Fibroblast of lung (primary cell): ENCODE results near the gene LIMCH1. TPM values are rescaled to one million over a fixed set of nuclear protein-coding genes. Genes with fewer than 3 reads are reported as not detected.

Experiments used
- DNase-seq, 2 donors: peaks; one replicate each; pipeline versions ENCODE4 v3.0.0 to v3.0.0-alpha.2; 2010; ENCODE audit warnings: low read depth in 2 of 2
- H2AFZ ChIP-seq: 2 replicates; pipeline ENCODE4 v1.5.1; 2012; ENCODE audit warnings: low read length, control low read depth, inconsistent platforms
- H3K27ac ChIP-seq: 2 replicates; pipeline ENCODE4 v1.5.1; 2011; ENCODE audit warnings: low read length, control low read depth; ENCODE audit not compliant: insufficient read depth
- H3K27me3 ChIP-seq: 2 replicates; pipeline ENCODE4 v1.5.1; 2011; ENCODE audit warnings: mild to moderate bottlenecking, low read length; ENCODE audit not compliant: control insufficient read depth, insufficient read depth
- H3K36me3 ChIP-seq: 2 replicates; pipeline ENCODE4 v1.5.1; 2011; ENCODE audit warnings: low read length; ENCODE audit not compliant: control insufficient read depth, insufficient read depth
- H3K4me1 ChIP-seq: 2 replicates; pipeline ENCODE4 v1.5.1; 2011; ENCODE audit warnings: low read length; ENCODE audit not compliant: control insufficient read depth, insufficient read depth; ENCODE audit errors: extremely low read depth
- H3K4me2 ChIP-seq: 2 replicates; pipeline ENCODE4 v1.5.1; 2011; ENCODE audit warnings: low read length, control low read depth; ENCODE audit not compliant: insufficient read depth; ENCODE audit errors: extremely low read depth
- H3K4me3 ChIP-seq, 4 experiments: fragments of 200-600 bp in 1 of 4; sonication (generic) in 1 of 4; replicated peaks in 1 of 4; 2 replicates each; pipeline ENCODE4 v1.5.1; 2011 to 2016; ENCODE audit warnings: low read length in 4 of 4, low read depth in 3 of 4, mild to moderate bottlenecking in 3 of 4, control low read depth in 2 of 4, inconsistent platforms in 1 of 4, mixed read lengths in 1 of 4; ENCODE audit not compliant: insufficient read depth in 1 of 4; ENCODE audit errors: control extremely low read depth in 1 of 4
- H3K79me2 ChIP-seq: 2 replicates; pipeline ENCODE4 v1.5.1; 2012; ENCODE audit warnings: mild to moderate bottlenecking, low read length, inconsistent platforms; ENCODE audit not compliant: control insufficient read depth, insufficient read depth
- H3K9ac ChIP-seq: 2 replicates; pipeline ENCODE4 v1.5.1; 2011; ENCODE audit warnings: mild to moderate bottlenecking, low read length, control low read depth; ENCODE audit not compliant: insufficient read depth
- H3K9me3 ChIP-seq: 2 replicates; pipeline ENCODE4 v1.5.1; 2012; ENCODE audit warnings: low read depth, low read length; ENCODE audit not compliant: control insufficient read depth, insufficient read depth
- H4K20me1 ChIP-seq: 2 replicates; pipeline ENCODE4 v1.5.1; 2011; ENCODE audit warnings: low read length; ENCODE audit not compliant: control insufficient read depth, insufficient read depth; ENCODE audit errors: extremely low read depth
- CTCF ChIP-seq, 2 donors: IDR thresholded peaks in 1 of 2; conservative IDR thresholded peaks in 1 of 2; 1 replicate in 1 of 2; 2 replicates in 1 of 2; pipeline ENCODE4 v1.5.1; 2011 to 2012; ENCODE audit warnings: low read length in 2 of 2, control low read depth in 1 of 2, inconsistent platforms in 1 of 2, low read depth in 1 of 2, mild to moderate bottlenecking in 1 of 2
- EZH2 ChIP-seq: IDR thresholded peaks from 2 replicates; pipeline ENCODE4 v1.5.1; 2012; ENCODE audit warnings: low read length, control low read depth, mild to moderate bottlenecking; ENCODE audit errors: missing control alignments
- polyA plus RNA-seq, 2 donors: library from polyadenylated mRNA; depleted of rRNA in 1 of 2; stranded (reverse) in 1 of 2; unstranded in 1 of 2; fragments of >200 nt; gene quantifications; 2 replicates each; pipeline ENCODE4 v1.2.1, GENCODE V29; 2011 to 2012; ENCODE audit warnings: missing spikeins in 1 of 2
- total RNA-seq: library from RNA; depleted of rRNA; stranded (reverse); fragments of >200 nt; gene quantifications from 2 replicates; pipeline ENCODE4 v1.2.1, GENCODE V29; 2014

Gene LIMCH1
- total and polyA plus RNA-seq, 2 donors (not counting 1 experiment from before 2014, with no cell fraction given): 2.8 to 4.6 TPM

GRCh38 chr4:41579043-41579442, 41.1 kb downstream of the LIMCH1 start:
- TF ChIP-seq CTCF (conservative IDR thresholded peaks at IDR 0.05 in 1 of 2, IDR thresholded peaks at IDR 0.05 in 1 of 2; ENCODE audit: low read depth in 1 of 2, low read length in 2 of 2) (no peak), EZH2 (no peak)
- DNase-seq: no peak
- no peaks in the 10 kb centered on the region for H3K9me3 ChIP-seq
- no peaks in the 10 kb centered on the region for H3K4me1 ChIP-seq
- no peak overlapping the region for H3K4me3 ChIP-seq
- no peak overlapping the region for H3K27ac ChIP-seq
- no peaks in the 10 kb centered on the region for H3K36me3 ChIP-seq
- no peak overlapping the region for H3K9ac ChIP-seq
- H3K4me2 ChIP-seq: no peak overlapping the region
- no peak overlapping the region for H2AFZ ChIP-seq
- H3K79me2 ChIP-seq: no peaks in the 10 kb centered on the region
- no peaks in the 10 kb centered on the region for H4K20me1 ChIP-seq
- no peaks in the 10 kb centered on the region for H3K27me3 ChIP-seq

DNA sequence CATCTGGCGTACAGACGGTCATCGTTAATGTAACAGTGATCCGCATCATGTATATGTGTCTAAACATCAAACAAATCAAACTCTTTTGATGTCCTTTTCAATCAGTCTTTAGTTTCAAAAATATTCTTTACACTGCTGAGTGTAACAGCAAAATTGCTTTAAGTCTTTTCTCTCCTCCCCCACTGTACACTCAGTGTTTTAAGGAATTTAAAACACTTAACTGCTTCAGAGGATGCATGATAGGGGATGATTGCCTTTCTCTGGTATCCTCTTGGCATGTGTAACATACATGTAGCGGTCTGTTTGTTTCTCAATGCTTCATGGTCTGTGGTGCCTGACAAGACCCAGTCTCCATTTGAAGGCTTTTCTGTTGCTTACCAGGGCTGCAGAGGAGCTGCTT, 41.6 kb downstream of the LIMCH1 start:
- H3K4me3 ChIP-seq: no peak overlapping the region
- no peaks in the 10 kb centered on the region for H4K20me1 ChIP-seq
- H3K79me2 ChIP-seq: no peaks in the 10 kb centered on the region
- no peak for DNase-seq
- TF ChIP-seq EZH2: no peak
- TF ChIP-seq CTCF (conservative IDR thresholded peaks at IDR 0.05 in 1 of 2, IDR thresholded peaks at IDR 0.05 in 1 of 2; ENCODE audit: low read depth in 1 of 2, low read length in 2 of 2): no peak
- H3K9me3 ChIP-seq: no peaks in the 10 kb centered on the region
- no peak overlapping the region for H2AFZ ChIP-seq
- H3K4me2 ChIP-seq: no peak overlapping the region
- no peaks in the 10 kb centered on the region for H3K4me1 ChIP-seq
- no peaks in the 10 kb centered on the region for H3K36me3 ChIP-seq
- no peak overlapping the region for H3K9ac ChIP-seq
- H3K27me3 ChIP-seq: no peaks in the 10 kb centered on the region
- H3K27ac ChIP-seq: no peak overlapping the region

DNA sequence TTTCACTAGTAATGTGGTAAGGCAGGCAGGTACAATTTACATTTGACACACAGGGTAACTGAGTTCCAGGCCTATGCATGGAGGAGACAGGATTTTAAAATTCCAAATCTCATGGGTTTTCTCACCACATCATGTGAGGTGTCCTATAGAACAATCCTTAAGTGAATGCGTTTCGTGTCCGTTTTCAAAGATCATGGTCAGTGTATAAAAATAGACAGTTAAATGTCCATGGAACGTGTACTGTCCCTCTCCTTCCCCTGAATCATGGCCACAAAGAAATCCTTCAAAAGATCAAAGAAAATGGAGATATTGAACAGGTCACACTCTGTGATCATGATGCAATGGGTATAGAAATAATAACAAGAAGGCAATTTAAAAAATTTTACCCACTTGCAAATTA, 42.0 kb downstream of the LIMCH1 start:
- Histone ChIP-seq H3K4me3 (no peak overlapping the region), H3K9ac (no peak overlapping the region)

More for the DNA sequence above, 42.0 kb downstream of the LIMCH1 start:
- H3K4me1 ChIP-seq: no peaks in the 10 kb centered on the region
- H3K27ac ChIP-seq: no peak overlapping the region
- DNase-seq: no peak
- no peak overlapping the region for H3K4me2 ChIP-seq
- no peak overlapping the region for H2AFZ ChIP-seq
- no peaks in the 10 kb centered on the region for H4K20me1 ChIP-seq
- no peaks in the 10 kb centered on the region for H3K27me3 ChIP-seq
- H3K79me2 ChIP-seq: no peaks in the 10 kb centered on the region
- no peaks in the 10 kb centered on the region for H3K36me3 ChIP-seq
- no peaks in the 10 kb centered on the region for H3K9me3 ChIP-seq
- TF ChIP-seq CTCF (conservative IDR thresholded peaks at IDR 0.05 in 1 of 2, IDR thresholded peaks at IDR 0.05 in 1 of 2; ENCODE audit: low read depth in 1 of 2, low read length in 2 of 2): no peak
- no peak for TF ChIP-seq EZH2
